Type B pancreatic cell (in vitro differentiated cells): ENCODE results near the gene RNF157. TPM values are rescaled to one million over a fixed set of nuclear protein-coding genes. Genes with fewer than 3 reads are reported as not detected.
A peak's percentile ranks its signal among the peaks of the same experiment; 100 is the strongest.

Source experiments
- DNase-seq: peaks from one replicate; pipeline ENCODE4 v3.0.0; 2021; ENCODE audit warnings: mixed read lengths; ENCODE audit not compliant: unreplicated experiment; ENCODE audit errors: extremely low spot score
- H3K27ac Mint-ChIP-seq: 2 replicates; pipeline ENCODE4 v1.8.0; 2021; ENCODE audit warnings: mild to moderate bottlenecking, mixed read lengths
- H3K27me3 Mint-ChIP-seq: 2 replicates; pipeline ENCODE4 v1.8.0; 2021; ENCODE audit warnings: mixed read lengths
- H3K36me3 Mint-ChIP-seq: 2 replicates; pipeline ENCODE4 v1.8.0; 2021; ENCODE audit warnings: mixed read lengths
- H3K4me1 Mint-ChIP-seq: one replicate; pipeline ENCODE4 v1.8.0; 2021; ENCODE audit warnings: mixed read lengths; ENCODE audit not compliant: unreplicated experiment
- H3K4me3 Mint-ChIP-seq: 2 replicates; pipeline ENCODE4 v1.8.0; 2021; ENCODE audit warnings: mild to moderate bottlenecking, mixed read lengths
- H3K9me3 Mint-ChIP-seq: 2 replicates; pipeline ENCODE4 v1.8.0; 2021; ENCODE audit warnings: mixed read lengths
- total RNA-seq: library from RNA; stranded (reverse); gene quantifications from 2 replicates; pipeline ENCODE4 v1.2.1, GENCODE V29; 2021; ENCODE audit warnings: low replicate concordance
- TF ChIP-seq, protein P1 (sequence below): fragments of 200-600 bp; sonication (generic); conservative IDR thresholded peaks from 2 replicates; pipeline ENCODE4 v1.5.0; 2021; ENCODE audit warnings: antibody characterized with exemption, mild to moderate bottlenecking

Gene RNF157
- total RNA-seq, 1 donor from 2014 or later: 27.0 TPM

DNA sequence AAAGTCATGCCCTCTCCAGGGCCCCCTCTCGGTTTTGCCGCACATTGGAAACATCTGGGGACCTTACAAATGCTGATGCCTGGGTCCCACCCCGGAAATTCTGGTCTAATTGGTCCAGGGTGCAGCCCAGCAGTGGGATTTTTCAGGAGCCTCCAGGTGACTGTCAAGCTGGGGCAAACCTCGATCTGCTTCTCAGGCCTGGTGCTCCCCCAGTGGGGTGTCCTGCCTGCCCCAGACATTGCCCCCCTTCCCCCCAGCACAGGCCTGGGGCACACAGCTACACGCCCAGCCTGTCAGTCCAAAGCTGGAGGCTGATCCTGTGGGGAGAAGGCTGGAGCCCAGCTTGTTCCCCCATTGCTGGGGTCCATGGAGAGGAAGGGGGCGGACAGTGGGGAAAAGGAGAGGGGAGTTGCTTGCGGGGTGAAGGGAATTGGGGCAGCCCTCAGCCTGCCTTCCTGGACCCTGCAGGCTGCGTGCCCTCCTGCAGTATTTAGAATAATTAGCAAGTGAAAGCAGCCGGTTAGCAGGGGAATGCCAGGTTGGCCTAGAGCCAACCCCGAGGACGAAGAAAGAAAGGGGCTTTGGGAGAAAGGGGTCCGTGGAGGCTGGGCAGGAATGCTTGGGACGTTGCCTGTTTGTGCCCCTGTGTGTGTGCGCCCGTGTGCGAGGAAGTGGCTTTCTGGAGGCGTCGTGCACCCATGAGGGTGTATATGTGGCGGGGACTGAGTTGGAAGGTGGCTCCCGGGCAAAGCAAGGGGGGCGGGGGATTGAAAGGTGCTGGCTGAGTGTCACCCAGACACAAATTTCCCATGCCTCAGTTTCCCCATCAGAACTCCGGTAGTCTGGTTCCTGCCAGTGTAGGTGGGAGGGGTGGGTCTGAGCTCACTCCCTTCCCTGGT is 105.1 kb downstream of the RNF157 start:
- Mint-ChIP-seq H3K4me1 (peaks cover 13% of the 10 kb centered on the region), H3K27me3 (peaks cover 56% of the 10 kb centered on the region), H3K36me3 (no peaks in the 10 kb centered on the region), H3K4me3 (peak overlapping the region; percentile 35), H3K27ac (peak overlapping the region; percentile 23), H3K9me3 (no peaks in the 10 kb centered on the region)
- no peak for DNase-seq
- TF ChIP-seq, protein P1, sequence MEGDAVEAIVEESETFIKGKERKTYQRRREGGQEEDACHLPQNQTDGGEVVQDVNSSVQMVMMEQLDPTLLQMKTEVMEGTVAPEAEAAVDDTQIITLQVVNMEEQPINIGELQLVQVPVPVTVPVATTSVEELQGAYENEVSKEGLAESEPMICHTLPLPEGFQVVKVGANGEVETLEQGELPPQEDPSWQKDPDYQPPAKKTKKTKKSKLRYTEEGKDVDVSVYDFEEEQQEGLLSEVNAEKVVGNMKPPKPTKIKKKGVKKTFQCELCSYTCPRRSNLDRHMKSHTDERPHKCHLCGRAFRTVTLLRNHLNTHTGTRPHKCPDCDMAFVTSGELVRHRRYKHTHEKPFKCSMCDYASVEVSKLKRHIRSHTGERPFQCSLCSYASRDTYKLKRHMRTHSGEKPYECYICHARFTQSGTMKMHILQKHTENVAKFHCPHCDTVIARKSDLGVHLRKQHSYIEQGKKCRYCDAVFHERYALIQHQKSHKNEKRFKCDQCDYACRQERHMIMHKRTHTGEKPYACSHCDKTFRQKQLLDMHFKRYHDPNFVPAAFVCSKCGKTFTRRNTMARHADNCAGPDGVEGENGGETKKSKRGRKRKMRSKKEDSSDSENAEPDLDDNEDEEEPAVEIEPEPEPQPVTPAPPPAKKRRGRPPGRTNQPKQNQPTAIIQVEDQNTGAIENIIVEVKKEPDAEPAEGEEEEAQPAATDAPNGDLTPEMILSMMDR: no peak

DNA sequence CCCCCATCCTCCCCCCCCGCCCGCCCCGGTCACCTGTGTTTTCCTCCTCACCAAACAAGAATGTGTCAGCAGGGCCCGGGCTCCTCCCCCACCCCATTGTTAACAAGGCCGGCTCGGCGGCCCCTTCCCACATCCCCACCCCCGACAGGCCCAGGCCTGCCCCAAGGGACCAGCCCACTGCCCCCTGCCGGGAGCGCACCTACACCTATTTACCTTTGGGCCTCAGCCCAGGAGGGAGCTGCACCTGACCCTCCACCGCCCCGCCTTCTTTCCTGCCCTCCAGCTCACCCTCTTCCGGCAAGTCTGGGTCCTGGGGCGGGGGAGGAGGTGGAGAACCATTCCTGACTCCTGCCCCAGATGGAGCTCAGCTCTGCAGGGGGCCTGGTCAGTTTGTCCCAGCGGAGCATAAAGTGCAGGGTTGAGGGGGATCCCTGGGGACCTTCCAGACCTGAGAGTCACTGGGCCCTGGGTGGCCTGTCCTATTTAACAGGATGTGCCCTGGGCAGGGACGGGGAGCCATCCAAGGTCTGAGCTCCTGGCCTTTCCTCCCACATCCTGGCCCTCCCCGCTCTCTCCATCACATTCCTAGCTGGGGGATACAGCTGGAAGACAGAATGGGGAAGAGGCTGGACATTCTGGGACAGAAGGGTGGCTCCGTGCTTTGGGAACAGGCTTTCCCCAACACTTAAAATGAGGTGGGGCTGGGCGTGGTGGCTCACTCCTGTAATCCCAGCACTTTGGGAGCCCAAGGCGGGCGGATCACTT is 107.5 kb downstream of the RNF157 start:
- H3K27ac Mint-ChIP-seq: no peak overlapping the region
- peaks cover 4% of the 10 kb centered on the region for H3K4me1 Mint-ChIP-seq
- DNase-seq: no peak
- no peak overlapping the region for H3K4me3 Mint-ChIP-seq
- H3K27me3 Mint-ChIP-seq: peaks cover 35% of the 10 kb centered on the region
- TF ChIP-seq, protein P1: no peak
- no peaks in the 10 kb centered on the region for H3K9me3 Mint-ChIP-seq
- no peaks in the 10 kb centered on the region for H3K36me3 Mint-ChIP-seq

DNA sequence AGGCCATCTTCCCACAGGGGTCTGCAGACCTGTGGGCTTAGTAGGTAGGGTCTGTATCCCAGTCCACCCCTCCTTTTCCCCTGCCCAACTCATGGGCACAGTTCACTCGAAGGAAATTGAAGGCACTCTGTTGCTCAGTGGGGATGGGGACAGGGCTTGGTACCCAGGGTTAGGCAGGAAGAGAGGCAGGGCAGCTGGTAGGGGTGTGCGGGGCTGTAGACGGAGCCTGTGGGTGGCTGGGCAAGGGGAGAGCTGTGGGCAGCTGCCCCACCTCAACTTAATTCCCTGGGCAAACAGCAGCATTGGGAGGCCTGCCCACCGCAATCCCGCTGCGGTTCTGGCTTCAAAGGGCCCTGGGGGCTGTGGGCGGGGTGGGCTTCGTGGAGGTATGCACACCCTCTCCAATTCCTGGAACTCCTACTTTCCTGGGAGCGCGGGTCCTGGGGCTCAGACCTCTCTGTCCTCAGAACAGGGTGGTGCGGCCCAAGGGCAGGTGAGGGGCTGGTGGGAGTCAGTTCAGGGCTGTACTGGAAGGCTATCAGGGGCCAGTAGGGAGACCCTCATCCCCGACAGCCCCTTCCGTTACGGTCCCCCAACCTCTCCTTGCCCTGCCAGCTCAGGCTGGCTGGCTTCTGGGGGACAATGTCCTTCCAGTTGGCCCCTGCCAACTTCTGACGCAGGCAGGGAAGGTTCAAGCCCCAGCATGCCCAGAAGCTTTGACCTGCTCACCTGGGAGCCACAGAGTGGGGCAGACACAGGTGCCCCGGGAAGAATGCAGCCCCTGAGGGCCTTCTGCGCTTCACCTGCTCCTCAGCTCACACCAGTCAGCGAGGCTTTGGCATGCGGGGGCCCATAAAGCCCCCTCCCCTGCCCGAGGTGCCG is 108.4 kb downstream of the RNF157 start:
- H3K4me1 Mint-ChIP-seq: peaks cover 4% of the 10 kb centered on the region
- H3K27me3 Mint-ChIP-seq: peaks cover 33% of the 10 kb centered on the region
- TF ChIP-seq, protein P1: no peak
- H3K36me3 Mint-ChIP-seq: no peaks in the 10 kb centered on the region
- no peaks in the 10 kb centered on the region for H3K9me3 Mint-ChIP-seq
- H3K27ac Mint-ChIP-seq: no peak overlapping the region
- H3K4me3 Mint-ChIP-seq: no peak overlapping the region
- DNase-seq: no peak

DNA sequence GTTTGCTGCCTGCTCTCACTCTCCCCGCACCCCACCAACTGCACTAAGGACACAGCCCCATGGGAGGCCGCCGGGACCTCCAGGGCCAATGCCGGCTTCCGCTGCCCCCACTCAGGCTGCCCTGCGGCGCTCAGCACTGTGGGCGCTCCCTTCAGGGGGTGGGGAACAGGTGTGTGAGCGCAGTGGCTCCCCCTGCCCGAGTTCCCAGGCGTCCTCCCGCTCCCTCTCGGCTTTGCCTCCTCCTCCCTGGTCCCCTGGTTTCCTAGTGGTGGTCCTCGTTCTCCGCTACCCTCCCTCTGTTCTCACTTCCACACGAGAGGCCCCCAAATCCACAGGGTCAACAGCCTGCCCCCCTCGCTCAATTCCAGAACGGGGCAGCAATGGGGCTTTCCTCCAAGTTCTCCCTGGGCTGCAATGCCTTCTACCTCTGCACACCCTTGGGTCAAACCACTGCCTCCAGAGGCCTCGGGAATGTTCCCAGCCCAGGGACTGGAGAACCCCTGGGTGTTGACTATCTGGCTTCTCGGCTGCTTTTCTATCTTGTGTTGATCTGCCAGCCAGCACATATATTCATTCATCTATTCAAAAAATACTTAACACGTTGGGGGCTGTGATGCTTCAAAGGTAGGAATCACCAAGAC is 109.1 kb downstream of the RNF157 start:
- H3K9me3 Mint-ChIP-seq: no peaks in the 10 kb centered on the region
- DNase-seq: no peak
- peaks cover 27% of the 10 kb centered on the region for H3K27me3 Mint-ChIP-seq
- no peak overlapping the region for H3K27ac Mint-ChIP-seq
- TF ChIP-seq, protein P1: no peak
- H3K36me3 Mint-ChIP-seq: no peaks in the 10 kb centered on the region
- no peak overlapping the region for H3K4me3 Mint-ChIP-seq
- H3K4me1 Mint-ChIP-seq: peaks cover 4% of the 10 kb centered on the region

DNA sequence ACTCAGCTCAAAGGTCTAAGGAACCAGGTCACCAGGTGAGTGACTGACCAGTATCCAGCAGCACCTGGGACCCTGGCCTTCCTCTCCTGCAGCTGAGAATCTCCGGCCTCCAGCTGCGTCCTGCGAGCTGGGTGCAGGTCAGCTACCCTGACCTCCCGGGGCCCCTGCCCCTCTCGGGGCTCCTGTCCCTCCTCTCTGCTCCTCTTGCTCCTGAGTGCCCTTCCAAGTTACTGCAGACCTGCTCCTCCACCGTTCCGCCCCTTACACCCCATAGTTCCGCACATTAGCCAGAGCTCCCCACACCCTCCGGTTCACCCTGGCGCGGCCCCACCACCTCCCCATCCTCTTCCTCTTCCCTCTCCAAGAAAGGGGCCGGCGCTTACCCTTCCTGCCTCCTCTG is 109.8 kb downstream of the RNF157 start:
- Mint-ChIP-seq H3K36me3 (no peaks in the 10 kb centered on the region), H3K27me3 (peaks cover 26% of the 10 kb centered on the region), H3K4me1 (peaks cover 4% of the 10 kb centered on the region), H3K27ac (no peak overlapping the region), H3K9me3 (no peaks in the 10 kb centered on the region), H3K4me3 (no peak overlapping the region)
- no peak for DNase-seq
- TF ChIP-seq, protein P1: no peak
